Caco-2 (cell line): ENCODE data around the gene EIF2D. TPM values are rescaled to one million over a fixed set of nuclear protein-coding genes. Genes with fewer than 3 reads are reported as not detected.

Source experiments
- BruUV-seq: library from RNA; stranded (reverse); fragments of 400-500 nt; replicated peaks from 2 replicates; lab custom pipeline; 2021; lab: Mats Ljungman, UMichigan
- CTCF ChIA-PET: fragments of 300-600 bp; sonication (Branson Sonifier 250); formaldehyde crosslinking; loops from one replicate; lab custom pipeline; 2022; ENCODE audit warnings: antibody characterized with exemption; lab: Charles Lee
- POLR2A ChIA-PET: fragments of 300-600 bp; sonication (Branson Sonifier 250); formaldehyde crosslinking; loops from one replicate; lab custom pipeline; 2022; ENCODE audit warnings: antibody characterized with exemption; lab: Charles Lee
- DNase-seq, 2 experiments: peaks; one replicate each; pipeline versions ENCODE4 v3.0.0 to v3.0.0-alpha.2; 2020 to 2022
- H3K27me3 ChIP-seq: replicated peaks from 2 replicates; pipeline ENCODE4 v1.6.0; 2011; ENCODE audit warnings: low read length; ENCODE audit not compliant: control insufficient read depth, insufficient read depth
- H3K36me3 ChIP-seq: 2 replicates; pipeline ENCODE4 v1.5.1; 2011; ENCODE audit warnings: low read length; ENCODE audit not compliant: control insufficient read depth, insufficient read depth
- H3K4me1 ChIP-seq: fragments of 250-450 bp; sonication (Bioruptor Pico); 2 replicates; pipeline ENCODE4 v1.5.1; 2020; ENCODE audit warnings: mild to moderate bottlenecking
- H3K4me3 ChIP-seq: 2 replicates; pipeline ENCODE4 v1.5.1; 2011; ENCODE audit warnings: low read depth, mild to moderate bottlenecking, control low read depth, low read length
- H3K9me3 ChIP-seq: fragments of 250-450 bp; sonication (Bioruptor Pico); 2 replicates; pipeline ENCODE4 v1.5.1; 2020; ENCODE audit warnings: mild to moderate bottlenecking, moderate library complexity
- H3K27ac Mint-ChIP-seq: one replicate; pipeline ENCODE4 v1.8.0; 2022; ENCODE audit warnings: mixed read lengths; ENCODE audit not compliant: unreplicated experiment
- H3K27me3 Mint-ChIP-seq: one replicate; pipeline ENCODE4 v1.8.0; 2022; ENCODE audit warnings: mixed read lengths; ENCODE audit not compliant: insufficient read depth, unreplicated experiment
- H3K36me3 Mint-ChIP-seq: one replicate; pipeline ENCODE4 v1.8.0; 2022; ENCODE audit warnings: mild to moderate bottlenecking, mixed read lengths; ENCODE audit not compliant: insufficient read depth, unreplicated experiment
- H3K4me1 Mint-ChIP-seq: one replicate; pipeline ENCODE4 v1.8.0; 2022; ENCODE audit warnings: low read depth, mixed read lengths; ENCODE audit not compliant: unreplicated experiment
- H3K4me3 Mint-ChIP-seq: one replicate; pipeline ENCODE4 v1.8.0; 2022; ENCODE audit warnings: mild to moderate bottlenecking, moderate library complexity, mixed read lengths; ENCODE audit not compliant: unreplicated experiment
- H3K9me3 Mint-ChIP-seq: one replicate; pipeline ENCODE4 v1.8.0; 2022; ENCODE audit warnings: mixed read lengths; ENCODE audit not compliant: unreplicated experiment
- intact Hi-C: fragments of 100-400 bp; cut with micrococcal nuclease; formaldehyde crosslinking; loops from one replicate; pipeline ENCODE4 v1.10.0; 2022; ENCODE audit not compliant: unreplicated experiment
- total RNA-seq: library from RNA; stranded (reverse); gene quantifications from 2 replicates; pipeline ENCODE4 v1.2.3, GENCODE V29; 2022
- TF ChIP-seq, protein P1 (sequence below), 2 experiments: fragments of 200-600 bp in 1 of 2; IDR thresholded peaks; 1 replicate in 1 of 2; 2 replicates in 1 of 2; pipeline versions ENCODE4 v1.5.1 to v1.8.0; 2011 to 2022; ENCODE audit warnings: antibody characterized with exemption in 1 of 2, control low read depth in 1 of 2, inconsistent platforms in 1 of 2, low read depth in 1 of 2, low read length in 1 of 2, mild to moderate bottlenecking in 1 of 2, moderate library complexity in 1 of 2; ENCODE audit not compliant: insufficient read depth in 1 of 2, severe bottlenecking in 1 of 2, unreplicated experiment in 1 of 2

Gene EIF2D
- total RNA-seq, 1 experiment from 2014 or later: 37.9 TPM

DNA sequence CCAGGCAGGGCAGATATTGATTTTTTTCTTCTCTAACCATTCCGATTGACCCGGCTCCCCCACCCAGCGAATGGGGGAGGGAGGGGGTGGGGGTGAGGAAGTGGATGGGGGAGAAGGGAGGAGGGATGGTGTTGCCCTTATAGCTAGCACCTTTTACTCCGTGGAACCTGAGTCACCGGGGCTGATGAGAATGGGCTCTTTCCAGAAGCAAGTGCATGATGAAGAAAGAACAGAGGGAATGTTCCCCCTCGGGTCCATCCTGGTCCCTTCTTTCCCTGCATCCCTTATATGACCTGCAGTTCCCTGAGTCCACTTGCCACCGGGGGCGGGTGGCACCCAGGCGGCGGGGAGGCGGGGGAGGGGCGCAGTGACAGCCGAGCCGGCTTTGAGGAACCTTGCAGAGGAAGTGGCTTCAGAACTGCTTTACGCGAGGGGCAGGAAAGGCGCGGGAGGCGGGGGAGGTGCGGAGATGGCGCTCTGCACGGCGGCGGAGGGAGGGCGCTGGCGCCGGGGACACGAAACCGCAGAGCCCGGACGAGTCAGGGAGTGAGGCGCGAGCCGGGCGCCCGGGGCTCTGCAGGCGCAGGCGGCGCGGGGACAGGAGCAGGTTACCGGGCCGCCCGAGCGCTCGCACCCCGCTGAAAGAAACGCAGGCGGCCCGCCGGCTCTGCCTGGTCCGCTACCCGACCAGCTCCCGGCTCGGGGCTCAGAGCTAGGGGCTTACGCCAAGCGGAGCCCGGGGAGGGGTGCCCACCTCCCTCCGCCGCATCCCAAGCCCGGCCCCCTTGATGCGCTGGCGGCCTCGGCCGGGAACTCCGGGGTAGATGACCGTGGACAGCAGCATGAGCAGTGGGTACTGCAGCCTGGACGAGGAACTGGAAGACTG, 55.3 kb downstream of the EIF2D start:
- no TSS peak for BruUV-seq
- intact Hi-C loops: no loop called here
- ChIA-PET CTCF (no interaction called here), POLR2A (no interaction called here)
- Histone ChIP-seq H3K36me3 (peaks cover 1% of the 10 kb centered on the region; the same call in 1 of the 2 replicates), H3K4me3 (peak overlapping the region; percentile 42), H3K9me3 (no peaks in the 10 kb centered on the region), H3K4me1 (peaks cover 10% of the 10 kb centered on the region), H3K27me3 (no peaks in the 10 kb centered on the region)
- no peak overlapping the region for H3K27ac Mint-ChIP-seq
- TF ChIP-seq, protein P1, sequence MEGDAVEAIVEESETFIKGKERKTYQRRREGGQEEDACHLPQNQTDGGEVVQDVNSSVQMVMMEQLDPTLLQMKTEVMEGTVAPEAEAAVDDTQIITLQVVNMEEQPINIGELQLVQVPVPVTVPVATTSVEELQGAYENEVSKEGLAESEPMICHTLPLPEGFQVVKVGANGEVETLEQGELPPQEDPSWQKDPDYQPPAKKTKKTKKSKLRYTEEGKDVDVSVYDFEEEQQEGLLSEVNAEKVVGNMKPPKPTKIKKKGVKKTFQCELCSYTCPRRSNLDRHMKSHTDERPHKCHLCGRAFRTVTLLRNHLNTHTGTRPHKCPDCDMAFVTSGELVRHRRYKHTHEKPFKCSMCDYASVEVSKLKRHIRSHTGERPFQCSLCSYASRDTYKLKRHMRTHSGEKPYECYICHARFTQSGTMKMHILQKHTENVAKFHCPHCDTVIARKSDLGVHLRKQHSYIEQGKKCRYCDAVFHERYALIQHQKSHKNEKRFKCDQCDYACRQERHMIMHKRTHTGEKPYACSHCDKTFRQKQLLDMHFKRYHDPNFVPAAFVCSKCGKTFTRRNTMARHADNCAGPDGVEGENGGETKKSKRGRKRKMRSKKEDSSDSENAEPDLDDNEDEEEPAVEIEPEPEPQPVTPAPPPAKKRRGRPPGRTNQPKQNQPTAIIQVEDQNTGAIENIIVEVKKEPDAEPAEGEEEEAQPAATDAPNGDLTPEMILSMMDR (IDR thresholded peaks at IDR 0.05; ENCODE audit: insufficient read depth in 1 of 2, low read depth in 1 of 2, low read length in 1 of 2, severe bottlenecking in 1 of 2, unreplicated experiment in 1 of 2): no peak
- no peaks in the 10 kb centered on the region for H3K36me3 Mint-ChIP-seq
- peak; percentile 46 to 52 for DNase-seq
- no peaks in the 10 kb centered on the region for H3K9me3 Mint-ChIP-seq
- peaks cover 9% of the 10 kb centered on the region for H3K27me3 Mint-ChIP-seq
- H3K4me3 Mint-ChIP-seq: peak overlapping the region; percentile 63
- no peaks in the 10 kb centered on the region for H3K4me1 Mint-ChIP-seq

DNA sequence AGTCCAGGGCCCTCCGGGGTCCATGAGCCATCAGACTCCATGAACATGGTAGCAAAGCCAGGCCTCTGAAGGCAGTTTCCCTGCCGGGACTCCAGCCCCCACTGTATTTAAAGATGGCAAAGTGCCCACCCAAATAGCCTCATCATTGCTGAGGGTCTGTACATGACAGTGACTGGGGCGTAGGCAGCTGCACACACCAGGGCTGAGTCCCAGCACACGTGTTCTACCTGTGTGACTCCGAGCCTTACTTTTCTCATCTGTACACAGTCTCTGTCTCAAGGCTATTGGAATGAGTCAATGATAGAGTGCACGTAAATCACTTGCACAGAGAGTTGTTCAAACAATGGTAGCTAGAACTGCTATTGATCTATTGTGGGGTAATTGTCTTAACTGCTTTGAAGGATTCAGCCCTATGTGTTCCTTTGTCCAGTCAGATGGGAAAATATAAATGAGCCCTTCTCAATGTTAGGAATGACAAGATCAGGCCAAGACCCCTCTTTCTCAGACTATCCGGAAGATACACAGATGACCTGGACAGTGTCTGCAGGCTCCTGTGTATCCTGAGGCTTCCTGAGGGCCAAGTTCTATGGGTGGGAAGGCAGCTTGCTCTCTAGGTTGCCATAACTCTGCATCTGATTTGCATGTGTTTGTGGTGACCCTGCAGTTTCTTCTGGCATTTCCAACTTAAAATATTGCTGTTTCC, 56.1 kb downstream of the EIF2D start:
- no peaks in the 10 kb centered on the region for H3K9me3 ChIP-seq
- no peak overlapping the region for H3K27ac Mint-ChIP-seq
- no peaks in the 10 kb centered on the region for H3K4me1 Mint-ChIP-seq
- DNase-seq: no peak
- peak overlapping the region; percentile 63 for H3K4me3 Mint-ChIP-seq
- TF ChIP-seq, protein P1 (IDR thresholded peaks at IDR 0.05; ENCODE audit: insufficient read depth in 1 of 2, low read depth in 1 of 2, low read length in 1 of 2, severe bottlenecking in 1 of 2, unreplicated experiment in 1 of 2): no peak
- H3K27me3 Mint-ChIP-seq: peaks cover 9% of the 10 kb centered on the region
- no peaks in the 10 kb centered on the region for H3K27me3 ChIP-seq
- ChIA-PET POLR2A (no interaction called here), CTCF (no interaction called here)
- H3K9me3 Mint-ChIP-seq: no peaks in the 10 kb centered on the region
- H3K4me1 ChIP-seq: peaks cover 8% of the 10 kb centered on the region
- BruUV-seq: no TSS peak
- intact Hi-C loops: no loop called here
- H3K4me3 ChIP-seq: no peak overlapping the region
- no peaks in the 10 kb centered on the region for H3K36me3 Mint-ChIP-seq
- peaks cover 1% of the 10 kb centered on the region; the same call in 1 of the 2 replicates for H3K36me3 ChIP-seq

DNA sequence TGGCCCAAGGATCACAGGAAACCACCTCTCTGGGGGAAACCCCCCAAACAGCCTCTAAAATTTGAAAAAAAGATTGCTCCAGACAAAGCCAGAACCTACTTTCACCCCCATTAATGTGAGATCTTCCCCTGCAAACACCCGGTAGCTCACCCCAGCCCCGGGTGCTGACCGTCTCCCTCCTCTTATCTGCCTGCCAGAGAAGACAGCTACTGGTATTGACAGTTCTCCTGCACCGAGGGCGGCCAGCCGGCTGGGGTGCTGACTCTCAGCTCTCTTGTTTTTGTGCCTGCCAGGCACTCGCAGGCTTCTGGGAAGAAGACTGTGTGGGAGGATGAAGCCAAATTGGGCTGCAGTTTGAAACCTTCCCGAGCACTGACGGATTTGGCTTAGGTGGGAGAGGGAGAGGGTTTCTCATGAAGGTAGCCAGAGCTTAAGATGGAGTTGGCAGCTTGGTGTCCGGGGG, 56.8 kb downstream of the EIF2D start:
- Histone ChIP-seq H3K4me3 (no peak overlapping the region), H3K27me3 (no peaks in the 10 kb centered on the region), H3K4me1 (peaks cover 8% of the 10 kb centered on the region), H3K36me3 (no peaks in the 10 kb centered on the region), H3K9me3 (no peaks in the 10 kb centered on the region)
- no peak for DNase-seq
- H3K4me3 Mint-ChIP-seq: no peak overlapping the region
- no peaks in the 10 kb centered on the region for H3K36me3 Mint-ChIP-seq
- H3K27ac Mint-ChIP-seq: no peak overlapping the region
- TF ChIP-seq, protein P1 (IDR thresholded peaks at IDR 0.05; ENCODE audit: insufficient read depth in 1 of 2, low read depth in 1 of 2, low read length in 1 of 2, severe bottlenecking in 1 of 2, unreplicated experiment in 1 of 2): no peak
- peaks cover 9% of the 10 kb centered on the region for H3K27me3 Mint-ChIP-seq
- POLR2A ChIA-PET: no interaction called here
- CTCF ChIA-PET: interaction anchor here (0.6 kb wide), 1 partner anchor 76 kb away, joined by 3 read pairs; no protein-coding TSS in a partner anchor
- H3K4me1 Mint-ChIP-seq: no peaks in the 10 kb centered on the region
- intact Hi-C loops: no loop called here
- H3K9me3 Mint-ChIP-seq: no peaks in the 10 kb centered on the region
- no TSS peak for BruUV-seq
